ENCODE measurements around the gene GGCT. TPM values are rescaled to one million over a fixed set of nuclear protein-coding genes. Genes with fewer than 3 reads are reported as not detected.
"Not testable (repeated sequence)": the region's sequence is repeated elsewhere in the genome, so short reads cannot be mapped to it uniquely, and the experiment has no call there.

The GGCT gene
- total RNA-seq, 1 experiment from 2014 or later = 67.6 TPM

- Histone ChIP-seq H3K36me3 (ENCODE audit: low read depth, low read length) (no peaks in the 10 kb centered on the region), H3K4me1 (ENCODE audit: insufficient read depth, low read length) (peaks cover 15% of the 10 kb centered on the region; the same call in 1 of the 2 replicates), H3K9ac (ENCODE audit: low read length) (no peak overlapping the region), H3K9me2 (replicated peaks; ENCODE audit: low read length) (no peaks in the 10 kb centered on the region), H3K4me2 (ENCODE audit: low read length) (no peak overlapping the region), H2AFZ (ENCODE audit: low read length) (no peak overlapping the region), H3F3A (ENCODE audit: low read length, unreplicated experiment) (no peaks in the 10 kb centered on the region), H3K4me3 (ENCODE audit: low read length) (no peak overlapping the region), H3K27ac (ENCODE audit: low read length) (no peak overlapping the region), H3K9me3 (ENCODE audit: low read length) (no peaks in the 10 kb centered on the region), H3K79me2 (ENCODE audit: low read length) (no peaks in the 10 kb centered on the region), H3K27me3 (ENCODE audit: low read length) (no peaks in the 10 kb centered on the region), H4K20me1 (ENCODE audit: low read length) (no peaks in the 10 kb centered on the region)
- peak; percentile 66 for ATAC-seq
- TF ChIP-seq EZH2 (IDR thresholded peaks at IDR 0.05; ENCODE audit: low read length, unreplicated experiment) (no peak), EZH2phosphoT487 (IDR thresholded peaks at IDR 0.05; ENCODE audit: borderline replicate concordance, low read length) (no peak)
- TF ChIP-seq, protein P1, sequence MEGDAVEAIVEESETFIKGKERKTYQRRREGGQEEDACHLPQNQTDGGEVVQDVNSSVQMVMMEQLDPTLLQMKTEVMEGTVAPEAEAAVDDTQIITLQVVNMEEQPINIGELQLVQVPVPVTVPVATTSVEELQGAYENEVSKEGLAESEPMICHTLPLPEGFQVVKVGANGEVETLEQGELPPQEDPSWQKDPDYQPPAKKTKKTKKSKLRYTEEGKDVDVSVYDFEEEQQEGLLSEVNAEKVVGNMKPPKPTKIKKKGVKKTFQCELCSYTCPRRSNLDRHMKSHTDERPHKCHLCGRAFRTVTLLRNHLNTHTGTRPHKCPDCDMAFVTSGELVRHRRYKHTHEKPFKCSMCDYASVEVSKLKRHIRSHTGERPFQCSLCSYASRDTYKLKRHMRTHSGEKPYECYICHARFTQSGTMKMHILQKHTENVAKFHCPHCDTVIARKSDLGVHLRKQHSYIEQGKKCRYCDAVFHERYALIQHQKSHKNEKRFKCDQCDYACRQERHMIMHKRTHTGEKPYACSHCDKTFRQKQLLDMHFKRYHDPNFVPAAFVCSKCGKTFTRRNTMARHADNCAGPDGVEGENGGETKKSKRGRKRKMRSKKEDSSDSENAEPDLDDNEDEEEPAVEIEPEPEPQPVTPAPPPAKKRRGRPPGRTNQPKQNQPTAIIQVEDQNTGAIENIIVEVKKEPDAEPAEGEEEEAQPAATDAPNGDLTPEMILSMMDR (conservative IDR thresholded peaks at IDR 0.05; ENCODE audit: low read depth, low read length) = peak; percentile 91
- ChIA-PET CTCF (interaction anchor here (1.0 to 3.5 kb wide), 3 partner anchors 14 to 109 kb away, joined by 3 to 20 read pairs (median 3); no protein-coding TSS in a partner anchor), POLR2A (ENCODE audit: unreplicated experiment) (no interaction called here)
- no TSS peak for BruUV-seq (replicated peaks)
- intact Hi-C loops (cut with micrococcal nuclease) = loop anchor here (1.0 kb wide), 2 partner anchors 38 to 53 kb away; no protein-coding TSS in a partner anchor
- peak; percentile 61 for DNase-seq
Measured at GRCh38 chr7:30510124-30511075, 5.8 kb upstream of the GGCT start.

GRCh38 chr7:30509171-30509857, 4.7 kb upstream of the GGCT start:
- DNase-seq = peak; percentile 36
- H3K4me1 ChIP-seq (ENCODE audit: insufficient read depth, low read length) = peaks cover 20% of the 10 kb centered on the region; the same call in 1 of the 2 replicates
- CTCF ChIA-PET = interaction anchor here (1.0 kb wide), 1 partner anchor 55 kb away, joined by 3 read pairs; no protein-coding TSS in a partner anchor
- H4K20me1 ChIP-seq (ENCODE audit: low read length); H3K9me2 ChIP-seq (replicated peaks; ENCODE audit: low read length); H3K27me3 ChIP-seq (ENCODE audit: low read length); POLR2A ChIA-PET (ENCODE audit: unreplicated experiment); H2AFZ ChIP-seq (ENCODE audit: low read length); H3K79me2 ChIP-seq (ENCODE audit: low read length); BruUV-seq (replicated peaks); H3F3A ChIP-seq (ENCODE audit: low read length, unreplicated experiment); ATAC-seq; H3K9me3 ChIP-seq (ENCODE audit: low read length); H3K27ac ChIP-seq (ENCODE audit: low read length); H3K36me3 ChIP-seq (ENCODE audit: low read depth, low read length); H3K9ac ChIP-seq (ENCODE audit: low read length): not testable (repeated sequence)
- intact Hi-C loops (cut with micrococcal nuclease) = loop anchor here (10.0 kb wide), 1 partner anchor 345 kb away; no protein-coding TSS in a partner anchor
- peak overlapping the region; percentile 24; the same call in 1 of the 2 replicates for H3K4me3 ChIP-seq (ENCODE audit: low read length)
- peak overlapping the region; percentile 60 for H3K4me2 ChIP-seq (ENCODE audit: low read length)

DNA sequence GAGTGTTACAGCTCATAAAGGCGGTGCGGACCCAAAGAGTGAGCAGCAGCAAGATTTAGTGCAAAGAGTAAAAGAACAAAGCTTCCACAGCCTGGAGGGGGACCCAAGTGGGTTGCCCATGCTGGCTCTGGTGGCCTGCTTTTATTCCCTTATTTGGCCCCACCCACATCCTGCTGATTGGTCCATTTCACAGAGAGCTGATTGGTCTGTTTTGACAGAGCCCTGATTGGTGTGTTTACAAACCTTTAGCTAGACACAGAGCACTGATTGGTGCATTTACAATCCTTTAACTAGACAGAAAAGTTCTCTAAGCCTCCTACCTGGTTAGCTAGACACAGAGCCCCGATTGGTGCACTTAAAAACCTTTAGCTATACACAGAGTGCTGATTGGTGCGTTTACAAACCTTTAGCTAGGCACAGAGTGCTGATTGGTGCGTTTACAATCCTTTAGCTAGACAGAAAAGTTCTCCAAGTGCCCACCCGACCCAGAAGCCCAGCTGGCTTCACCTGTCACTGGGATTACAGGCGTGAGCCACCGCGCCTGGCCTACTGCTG, 2.8 kb upstream of the GGCT start:
- H3K9ac ChIP-seq (ENCODE audit: low read length); DNase-seq; H3K27me3 ChIP-seq (ENCODE audit: low read length); H3K4me2 ChIP-seq (ENCODE audit: low read length); H3K4me3 ChIP-seq (ENCODE audit: low read length); BruUV-seq (replicated peaks); H3K9me3 ChIP-seq (ENCODE audit: low read length); H3K36me3 ChIP-seq (ENCODE audit: low read depth, low read length); H3K9me2 ChIP-seq (replicated peaks; ENCODE audit: low read length); POLR2A ChIA-PET (ENCODE audit: unreplicated experiment); H3F3A ChIP-seq (ENCODE audit: low read length, unreplicated experiment); H2AFZ ChIP-seq (ENCODE audit: low read length); ATAC-seq; H3K27ac ChIP-seq (ENCODE audit: low read length): not testable (repeated sequence)
- peaks cover 31% of the 10 kb centered on the region for H3K4me1 ChIP-seq (ENCODE audit: insufficient read depth, low read length)
- CTCF ChIA-PET = interaction anchor here (0.9 kb wide), 1 partner anchor 57 kb away, joined by 3 read pairs; no protein-coding TSS in a partner anchor
- peaks cover 22% of the 10 kb centered on the region for H3K79me2 ChIP-seq (ENCODE audit: low read length)
- peaks cover 11% of the 10 kb centered on the region; the same call in 1 of the 2 replicates for H4K20me1 ChIP-seq (ENCODE audit: low read length)
- intact Hi-C loops (cut with micrococcal nuclease) = loop anchor here (10.0 kb wide), 1 partner anchor 343 kb away; no protein-coding TSS in a partner anchor
